Activated T-helper 1 cell treated with anti-CD3 and anti-CD28 coated beads, Interleukin-12 subunit alpha, Interleukin-12 subunit beta, Interleukin-2, Interleukin-4 antibody, amounts not matched to agents 30 ng/mL and 10 ng/mL and 1 ng/mL, durations not matched to agents 14 hours and 24 hours and 36 hours (primary cell): ENCODE data around the gene HOMER1. TPM values are rescaled to one million over a fixed set of nuclear protein-coding genes. Genes with fewer than 3 reads are reported as not detected.
"Not testable (repeated sequence)": the region's sequence is repeated elsewhere in the genome, so short reads cannot be mapped to it uniquely, and the experiment has no call there.

Experiments
- DNase-seq: peaks from one replicate; pipeline ENCODE4 v3.0.0; 2021; ENCODE audit warnings: low spot score
- H3K27ac Mint-ChIP-seq: one replicate; pipeline ENCODE4 v1.8.0; 2021; ENCODE audit warnings: mild to moderate bottlenecking, mixed read lengths
- H3K27me3 Mint-ChIP-seq: one replicate; pipeline ENCODE4 v1.8.0; 2022; ENCODE audit warnings: mild to moderate bottlenecking, moderate library complexity, mixed read lengths; ENCODE audit not compliant: insufficient read depth
- H3K36me3 Mint-ChIP-seq: one replicate; pipeline ENCODE4 v1.8.0; 2021; ENCODE audit warnings: low read depth, mixed read lengths
- H3K4me1 Mint-ChIP-seq: one replicate; pipeline ENCODE4 v1.8.0; 2021; ENCODE audit warnings: low read depth, mixed read lengths
- H3K4me3 Mint-ChIP-seq: one replicate; pipeline ENCODE4 v1.8.0; 2021; ENCODE audit warnings: mild to moderate bottlenecking, moderate library complexity, mixed read lengths
- H3K9me3 Mint-ChIP-seq: one replicate; pipeline ENCODE4 v1.8.0; 2021; ENCODE audit warnings: mixed read lengths
- intact Hi-C: fragments of 100-400 bp; cut with micrococcal nuclease; formaldehyde crosslinking; loops from one replicate; pipeline ENCODE4 v1.15.1; 2024
- total RNA-seq: library from RNA; stranded (reverse); gene quantifications from 2 replicates; pipeline ENCODE4 v1.2.3, GENCODE V29; 2022

HOMER1 gene
- total RNA-seq, 1 donor from 2014 or later = 11.8 TPM

GRCh38 chr5:79536193-79536906 lies 22.4 kb upstream of the HOMER1 start:
- Mint-ChIP-seq H3K4me3 (no peak overlapping the region), H3K9me3 (no peaks in the 10 kb centered on the region), H3K27ac (no peak overlapping the region), H3K27me3 (peaks cover 2% of the 10 kb centered on the region), H3K36me3 (no peaks in the 10 kb centered on the region), H3K4me1 (no peaks in the 10 kb centered on the region)
- DNase-seq = no peak
- intact Hi-C loops = no loop called here

- Mint-ChIP-seq H3K4me1 (no peaks in the 10 kb centered on the region), H3K36me3 (no peaks in the 10 kb centered on the region), H3K27ac (no peak overlapping the region), H3K4me3 (no peak overlapping the region), H3K9me3 (no peaks in the 10 kb centered on the region), H3K27me3 (peaks cover 2% of the 10 kb centered on the region)
- intact Hi-C loops = no loop called here
- no peak for DNase-seq
Observed at GRCh38 chr5:79535477-79536192, 21.7 kb upstream of the HOMER1 start.

- Mint-ChIP-seq H3K4me3 (no peak overlapping the region), H3K4me1 (no peaks in the 10 kb centered on the region), H3K27ac (no peak overlapping the region), H3K9me3 (peaks cover 11% of the 10 kb centered on the region), H3K27me3 (peaks cover 4% of the 10 kb centered on the region), H3K36me3 (peaks cover 3% of the 10 kb centered on the region)
- intact Hi-C loops = no loop called here
- no peak for DNase-seq
Observed at GRCh38 chr5:79529110-79529509, 15.2 kb upstream of the HOMER1 start.

- intact Hi-C loops = no loop called here
- DNase-seq = no peak
- Mint-ChIP-seq H3K36me3 (peaks cover 3% of the 10 kb centered on the region), H3K4me3 (no peak overlapping the region), H3K9me3 (peaks cover 13% of the 10 kb centered on the region), H3K4me1 (no peaks in the 10 kb centered on the region), H3K27me3 (peaks cover 4% of the 10 kb centered on the region), H3K27ac (no peak overlapping the region)
Observed at GRCh38 chr5:79527431-79527830, 13.5 kb upstream of the HOMER1 start.

GRCh38 chr5:79526928-79527327 lies 13.0 kb upstream of the HOMER1 start:
- H3K4me1 Mint-ChIP-seq = no peaks in the 10 kb centered on the region
- DNase-seq = no peak
- H3K27me3 Mint-ChIP-seq = peaks cover 4% of the 10 kb centered on the region
- H3K27ac Mint-ChIP-seq = no peak overlapping the region
- H3K36me3 Mint-ChIP-seq = peaks cover 3% of the 10 kb centered on the region
- intact Hi-C loops = no loop called here
- H3K4me3 Mint-ChIP-seq = no peak overlapping the region
- peaks cover 13% of the 10 kb centered on the region for H3K9me3 Mint-ChIP-seq

- Mint-ChIP-seq H3K27ac (no peak overlapping the region), H3K4me3 (no peak overlapping the region), H3K9me3 (peaks cover 13% of the 10 kb centered on the region), H3K27me3 (peaks cover 4% of the 10 kb centered on the region), H3K36me3 (peaks cover 3% of the 10 kb centered on the region), H3K4me1 (no peaks in the 10 kb centered on the region)
- no peak for DNase-seq
- intact Hi-C loops = no loop called here
Observed at GRCh38 chr5:79526493-79526892, 12.6 kb upstream of the HOMER1 start.

- intact Hi-C loops = no loop called here
- Mint-ChIP-seq H3K9me3 (peaks cover 9% of the 10 kb centered on the region), H3K36me3 (peaks cover 3% of the 10 kb centered on the region), H3K27me3 (no peaks in the 10 kb centered on the region), H3K27ac (no peak overlapping the region), H3K4me3 (no peak overlapping the region), H3K4me1 (peaks cover 10% of the 10 kb centered on the region)
- no peak for DNase-seq
Observed at GRCh38 chr5:79521156-79521555, 7.2 kb upstream of the HOMER1 start.

GRCh38 chr5:79518718-79519117 lies 4.8 kb upstream of the HOMER1 start:
- H3K4me1 Mint-ChIP-seq = peaks cover 19% of the 10 kb centered on the region
- DNase-seq = no peak
- intact Hi-C loops = loop anchor here (10.0 kb wide), 2 partner anchors 1136 to 1744 kb away; partner anchors contain the start of genes DHFR, MSH3 and TBCA
- H3K4me3 Mint-ChIP-seq = no peak overlapping the region
- peaks cover 1% of the 10 kb centered on the region for H3K27me3 Mint-ChIP-seq
- peaks cover 2% of the 10 kb centered on the region for H3K36me3 Mint-ChIP-seq
- no peaks in the 10 kb centered on the region for H3K9me3 Mint-ChIP-seq
- no peak overlapping the region for H3K27ac Mint-ChIP-seq

GRCh38 chr5:79517601-79518000 lies 3.7 kb upstream of the HOMER1 start:
- Mint-ChIP-seq H3K4me3 (no peak overlapping the region), H3K27me3 (peaks cover 4% of the 10 kb centered on the region), H3K4me1 (peaks cover 25% of the 10 kb centered on the region), H3K27ac (no peak overlapping the region), H3K36me3 (peaks cover 2% of the 10 kb centered on the region), H3K9me3 (no peaks in the 10 kb centered on the region)
- no peak for DNase-seq
- intact Hi-C loops = loop anchor here (10.0 kb wide), 2 partner anchors 1137 to 1743 kb away; partner anchors contain the start of genes DHFR, MSH3 and TBCA

- Mint-ChIP-seq H3K4me1 (peaks cover 31% of the 10 kb centered on the region), H3K27me3 (peaks cover 10% of the 10 kb centered on the region), H3K27ac (no peak overlapping the region), H3K4me3 (peak overlapping the region; percentile 5), H3K9me3 (no peaks in the 10 kb centered on the region), H3K36me3 (peaks cover 2% of the 10 kb centered on the region)
- intact Hi-C loops = loop anchor here (10.0 kb wide), 2 partner anchors 1138 to 1742 kb away; partner anchors contain the start of genes DHFR, MSH3 and TBCA
- no peak for DNase-seq
Observed at GRCh38 chr5:79516986-79517385, 3.1 kb upstream of the HOMER1 start.

- peaks cover 17% of the 10 kb centered on the region for H3K27me3 Mint-ChIP-seq
- not testable (repeated sequence) for DNase-seq, H3K4me3 Mint-ChIP-seq, H3K9me3 Mint-ChIP-seq, H3K36me3 Mint-ChIP-seq, H3K27ac Mint-ChIP-seq
- intact Hi-C loops = loop anchor here (10.0 kb wide), 2 partner anchors 1138 to 1742 kb away; partner anchors contain the start of genes DHFR, MSH3 and TBCA
- peaks cover 37% of the 10 kb centered on the region for H3K4me1 Mint-ChIP-seq
Observed at GRCh38 chr5:79516331-79516730, 2.4 kb upstream of the HOMER1 start.

- peak overlapping the region; percentile 100 for H3K27ac Mint-ChIP-seq
Observed at GRCh38 chr5:79514391-79515105, 614 bp upstream of the HOMER1 start.

More at GRCh38 chr5:79514391-79515105, 614 bp upstream of the HOMER1 start:
- Mint-ChIP-seq H3K4me1 (peaks cover 43% of the 10 kb centered on the region), H3K4me3 (peak overlapping the region; percentile 99), H3K27me3 (peaks cover 26% of the 10 kb centered on the region), H3K9me3 (no peaks in the 10 kb centered on the region), H3K36me3 (peaks cover 6% of the 10 kb centered on the region)
- intact Hi-C loops = loop anchor here (1.0 to 10.0 kb wide), 9 partner anchors 47 to 1740 kb away; partner anchors contain the start of genes DHFR, MSH3, SERINC5 and TBCA
- DNase-seq = peak; percentile 88
